Mesendoderm (in vitro differentiated cells): ENCODE results near the gene HLCS.

ENCODE experiments used
- DNase-seq: peaks from one replicate; pipeline ENCODE4 v3.0.0; 2013
- H2AK5ac ChIP-seq: 2 replicates; pipeline ENCODE4 v1.6.1; 2013; ENCODE audit warnings: low read length, inconsistent platforms
- H2BK120ac ChIP-seq: 2 replicates; pipeline ENCODE4 v1.6.1; 2013; ENCODE audit warnings: low read depth, mild to moderate bottlenecking, low read length, moderate library complexity, mixed read lengths
- H2BK15ac ChIP-seq: replicated peaks from 2 replicates; pipeline ENCODE4 v1.6.1; 2013; ENCODE audit warnings: low read depth, mild to moderate bottlenecking, moderate library complexity
- H2BK5ac ChIP-seq: 2 replicates; pipeline ENCODE4 v1.6.1; 2013; ENCODE audit warnings: low read length, inconsistent platforms
- H3K18ac ChIP-seq: 2 replicates; pipeline ENCODE4 v1.6.1; 2013; ENCODE audit warnings: mild to moderate bottlenecking, low read length, mixed read lengths
- H3K23ac ChIP-seq: one replicate; pipeline ENCODE4 v1.6.1; 2013; ENCODE audit warnings: low read length
- H3K27ac ChIP-seq: 2 replicates; pipeline ENCODE4 v1.5.1; 2013; ENCODE audit warnings: low read depth, mild to moderate bottlenecking, inconsistent platforms, low read length, moderate library complexity
- H3K27me3 ChIP-seq: 2 replicates; pipeline ENCODE4 v1.6.1; 2013; ENCODE audit warnings: low read length, control low read depth, mild to moderate bottlenecking, inconsistent platforms; ENCODE audit not compliant: insufficient read depth, poor library complexity
- H3K36me3 ChIP-seq: 2 replicates; pipeline ENCODE4 v1.6.1; 2013; ENCODE audit warnings: low read length, inconsistent platforms; ENCODE audit not compliant: control insufficient read depth, insufficient read depth
- H3K4ac ChIP-seq: one replicate; pipeline ENCODE4 v1.6.1; 2013; ENCODE audit warnings: low read depth, mild to moderate bottlenecking, low read length, moderate library complexity
- H3K4me1 ChIP-seq: 2 replicates; pipeline ENCODE4 v1.6.1; 2013; ENCODE audit warnings: low read depth, low read length, inconsistent platforms; ENCODE audit not compliant: control insufficient read depth
- H3K4me2 ChIP-seq: 2 replicates; pipeline ENCODE4 v1.6.1; 2013; ENCODE audit warnings: low read length
- H3K4me3 ChIP-seq: 2 replicates; pipeline ENCODE4 v1.5.1; 2013; ENCODE audit warnings: mild to moderate bottlenecking, low read length
- H3K56ac ChIP-seq: one replicate; pipeline ENCODE4 v1.6.1; 2013; ENCODE audit warnings: low read length
- H3K79me1 ChIP-seq: 2 replicates; pipeline ENCODE4 v1.6.1; 2013; ENCODE audit warnings: low read length, inconsistent platforms
- H3K79me2 ChIP-seq: 2 replicates; pipeline ENCODE4 v1.6.1; 2013; ENCODE audit warnings: mild to moderate bottlenecking, low read length; ENCODE audit not compliant: control insufficient read depth, insufficient read depth
- H3K9ac ChIP-seq: 2 replicates; pipeline ENCODE4 v1.6.1; 2013; ENCODE audit warnings: low read length, inconsistent platforms
- H4K5ac ChIP-seq: one replicate; pipeline ENCODE4 v1.6.1; 2013; ENCODE audit warnings: low read length
- H4K8ac ChIP-seq: one replicate; pipeline ENCODE4 v1.6.1; 2013; ENCODE audit warnings: low read depth, mild to moderate bottlenecking, control low read depth, low read length, moderate library complexity
- WGBS: extraction: QIAGEN DNeasy Blood & Tissue Kit; methylation state at CpG from one replicate; pipeline ENCODE4 v1.1.7; 2013; ENCODE audit warnings: low lambda C conversion rate, missing lambda C conversion rate; ENCODE audit not compliant: insufficient coverage; ENCODE audit errors: extremely low coverage; 5-methylcytosine and 5-hydroxymethylcytosine counted together

The HLCS gene

GRCh38 chr21:36791180-36791579, 175.3 kb downstream of the HLCS start:
- Histone ChIP-seq H3K36me3 (no peaks in the 10 kb centered on the region), H3K79me2 (no peaks in the 10 kb centered on the region), H3K4me3 (no peak overlapping the region), H3K27me3 (no peaks in the 10 kb centered on the region), H2AK5ac (no peak overlapping the region), H3K79me1 (no peaks in the 10 kb centered on the region), H3K23ac (no peak overlapping the region), H3K56ac (no peak overlapping the region), H2BK120ac (no peak overlapping the region), H3K4me1 (no peaks in the 10 kb centered on the region), H2BK5ac (no peak overlapping the region), H2BK15ac (no peak overlapping the region), H3K18ac (no peak overlapping the region), H3K27ac (no peak overlapping the region), H3K4ac (no peak overlapping the region), H3K4me2 (no peak overlapping the region), H4K8ac (no peak overlapping the region), H4K5ac (no peak overlapping the region), H3K9ac (no peak overlapping the region)
- no peak for DNase-seq
- no CpG with 5 or more reads among the region's 10 CpGs for WGBS

GRCh38 chr21:36790616-36791015, 175.9 kb downstream of the HLCS start:
- Histone ChIP-seq H3K27ac (no peak overlapping the region), H3K23ac (no peak overlapping the region), H2BK5ac (no peak overlapping the region), H4K8ac (no peak overlapping the region), H3K79me2 (no peaks in the 10 kb centered on the region), H3K18ac (no peak overlapping the region), H2BK15ac (no peak overlapping the region), H3K4me1 (no peaks in the 10 kb centered on the region), H2AK5ac (no peak overlapping the region), H3K9ac (no peak overlapping the region), H3K36me3 (no peaks in the 10 kb centered on the region), H2BK120ac (no peak overlapping the region), H3K27me3 (no peaks in the 10 kb centered on the region), H4K5ac (no peak overlapping the region), H3K79me1 (no peaks in the 10 kb centered on the region), H3K56ac (no peak overlapping the region), H3K4me2 (no peak overlapping the region), H3K4me3 (no peak overlapping the region), H3K4ac (no peak overlapping the region)
- WGBS: no CpG with 5 or more reads among the region's 7 CpGs
- DNase-seq: no peak

GRCh38 chr21:36788120-36788638, 178.3 kb downstream of the HLCS start:
- H3K79me2 ChIP-seq: no peaks in the 10 kb centered on the region
- no peaks in the 10 kb centered on the region for H3K36me3 ChIP-seq
- H2BK120ac ChIP-seq: no peak overlapping the region
- no peak overlapping the region for H3K27ac ChIP-seq
- no peak overlapping the region for H3K4me3 ChIP-seq
- no peaks in the 10 kb centered on the region for H3K79me1 ChIP-seq
- H3K23ac ChIP-seq: no peak overlapping the region
- no peak overlapping the region for H3K4me2 ChIP-seq
- no peak overlapping the region for H3K9ac ChIP-seq
- no peak overlapping the region for H4K5ac ChIP-seq
- no peak overlapping the region for H4K8ac ChIP-seq
- H3K4me1 ChIP-seq: no peaks in the 10 kb centered on the region
- no peak overlapping the region for H3K56ac ChIP-seq
- no peak overlapping the region for H2AK5ac ChIP-seq
- no peaks in the 10 kb centered on the region for H3K27me3 ChIP-seq
- no peak overlapping the region for H2BK5ac ChIP-seq
- no CpG with 5 or more reads among the region's 12 CpGs for WGBS
- H3K18ac ChIP-seq: no peak overlapping the region
- H2BK15ac ChIP-seq: no peak overlapping the region
- DNase-seq: no peak
- no peak overlapping the region for H3K4ac ChIP-seq

GRCh38 chr21:36786186-36786585, 180.3 kb downstream of the HLCS start:
- Histone ChIP-seq H3K56ac (no peak overlapping the region), H3K4me1 (no peaks in the 10 kb centered on the region), H3K79me2 (no peaks in the 10 kb centered on the region), H3K9ac (no peak overlapping the region), H2BK15ac (no peak overlapping the region), H3K27me3 (no peaks in the 10 kb centered on the region), H4K5ac (no peak overlapping the region), H3K27ac (no peak overlapping the region), H2BK5ac (no peak overlapping the region), H3K4me2 (no peak overlapping the region), H2AK5ac (no peak overlapping the region), H3K18ac (no peak overlapping the region), H3K4ac (no peak overlapping the region), H3K36me3 (no peaks in the 10 kb centered on the region), H3K23ac (no peak overlapping the region), H4K8ac (no peak overlapping the region), H3K4me3 (no peak overlapping the region), H3K79me1 (no peaks in the 10 kb centered on the region), H2BK120ac (no peak overlapping the region)
- no CpG with 5 or more reads among the region's 4 CpGs for WGBS
- DNase-seq: no peak

- no peak overlapping the region for H3K23ac ChIP-seq
- no peak overlapping the region for H3K27ac ChIP-seq
- H3K56ac ChIP-seq: no peak overlapping the region
- no peak overlapping the region for H3K4me3 ChIP-seq
- DNase-seq: no peak
- H3K9ac ChIP-seq: no peak overlapping the region
- H3K4me2 ChIP-seq: no peak overlapping the region
- no peak overlapping the region for H2AK5ac ChIP-seq
- H3K79me1 ChIP-seq: no peaks in the 10 kb centered on the region
- H2BK5ac ChIP-seq: no peak overlapping the region
- no peaks in the 10 kb centered on the region for H3K4me1 ChIP-seq
- no peak overlapping the region for H4K5ac ChIP-seq
- H3K36me3 ChIP-seq: no peaks in the 10 kb centered on the region
- H3K27me3 ChIP-seq: no peaks in the 10 kb centered on the region
- WGBS: no CpG with 5 or more reads among the region's 2 CpGs
- no peak overlapping the region for H3K4ac ChIP-seq
- no peak overlapping the region for H4K8ac ChIP-seq
- no peak overlapping the region for H3K18ac ChIP-seq
- H2BK120ac ChIP-seq: no peak overlapping the region
- no peaks in the 10 kb centered on the region for H3K79me2 ChIP-seq
- no peak overlapping the region for H2BK15ac ChIP-seq
Observed at GRCh38 chr21:36785615-36786014, 180.9 kb downstream of the HLCS start.

GRCh38 chr21:36784947-36785346, 181.5 kb downstream of the HLCS start:
- no peak overlapping the region for H3K9ac ChIP-seq
- H3K4me2 ChIP-seq: no peak overlapping the region
- H3K4me3 ChIP-seq: no peak overlapping the region
- H4K5ac ChIP-seq: no peak overlapping the region
- H3K36me3 ChIP-seq: no peaks in the 10 kb centered on the region
- no peaks in the 10 kb centered on the region for H3K27me3 ChIP-seq
- no peak overlapping the region for H3K56ac ChIP-seq
- H2AK5ac ChIP-seq: no peak overlapping the region
- H3K79me1 ChIP-seq: no peaks in the 10 kb centered on the region
- H3K4ac ChIP-seq: no peak overlapping the region
- DNase-seq: no peak
- no peak overlapping the region for H2BK15ac ChIP-seq
- no peak overlapping the region for H3K23ac ChIP-seq
- H2BK5ac ChIP-seq: no peak overlapping the region
- no CpG with 5 or more reads among the region's 12 CpGs for WGBS
- no peak overlapping the region for H3K18ac ChIP-seq
- no peaks in the 10 kb centered on the region for H3K79me2 ChIP-seq
- no peaks in the 10 kb centered on the region for H3K4me1 ChIP-seq
- H4K8ac ChIP-seq: no peak overlapping the region
- H2BK120ac ChIP-seq: no peak overlapping the region
- no peak overlapping the region for H3K27ac ChIP-seq
